ENCODE results near the gene TNFAIP6.

GRCh38 chr2:151409601-151410484 is 52.5 kb downstream of the TNFAIP6 start, which contains the start of gene RIF1:
- peak; percentile 80 for TF ChIP-seq CTCF (IDR thresholded peaks at IDR 0.05)
- TF ChIP-seq EZH2 (IDR thresholded peaks at IDR 0.05; ENCODE audit: borderline replicate concordance, insufficient read depth, low read depth, low read length, poor library complexity, severe bottlenecking): no peak

All from B cell (primary cell).